H1 (cell line): ENCODE data around the gene AKIRIN2. TPM values are rescaled to one million over a fixed set of nuclear protein-coding genes. Genes with fewer than 3 reads are reported as not detected.

Experiments used
- CTCF ChIA-PET: fragments of 300-600 bp; sonication (Branson Sonifier 250); formaldehyde crosslinking; loops from one replicate; lab custom pipeline; 2021; ENCODE audit not compliant: partially characterized antibody; lab: Charles Lee
- POLR2A ChIA-PET: fragments of 300-600 bp; sonication (Branson Sonifier 250); formaldehyde crosslinking; loops from one replicate; lab custom pipeline; 2021; ENCODE audit warnings: inconsistent platforms; ENCODE audit not compliant: partially characterized antibody; lab: Charles Lee
- DNase-seq, 2 experiments: peaks; one replicate each; pipeline versions ENCODE4 v3.0.0 to v3.0.0-alpha.2; 2010 to 2022; ENCODE audit warnings: low spot score in 2 of 2, low read depth in 1 of 2, mixed read lengths in 1 of 2
- FAIRE-seq: peaks from 2 replicates; lab custom pipeline; 2011; peaks lifted over from hg19 to GRCh38; lab: Jason Lieb, UNC
- H2AFZ ChIP-seq: 2 replicates; pipeline ENCODE4 v1.8.1; 2012; ENCODE audit warnings: low read length, inconsistent platforms
- H2AK5ac ChIP-seq: 2 replicates; pipeline ENCODE4 v1.6.1; 2013; ENCODE audit warnings: low read depth, low read length
- H2BK120ac ChIP-seq: replicated peaks from 2 replicates; pipeline ENCODE3; 2013; ENCODE audit warnings: low read depth, low read length, inconsistent platforms
- H2BK12ac ChIP-seq: 2 replicates; pipeline ENCODE4 v1.6.1; 2013; ENCODE audit warnings: low read depth, low read length
- H2BK15ac ChIP-seq: 2 replicates; pipeline ENCODE4 v1.6.1; 2013; ENCODE audit warnings: low read length
- H2BK20ac ChIP-seq: 2 replicates; pipeline ENCODE4 v1.6.1; 2013; ENCODE audit warnings: low read length
- H2BK5ac ChIP-seq: 2 replicates; pipeline ENCODE4 v1.6.1; 2013; ENCODE audit warnings: low read depth, low read length
- H3K14ac ChIP-seq: 2 replicates; pipeline ENCODE4 v1.6.1; 2013; ENCODE audit warnings: inconsistent platforms; ENCODE audit not compliant: insufficient read length
- H3K18ac ChIP-seq: 2 replicates; pipeline ENCODE4 v1.6.1; 2013; ENCODE audit warnings: low read length; ENCODE audit errors: extremely low read depth
- H3K23ac ChIP-seq: 2 replicates; pipeline ENCODE4 v1.6.1; 2013; ENCODE audit warnings: inconsistent platforms; ENCODE audit not compliant: insufficient read length
- H3K23me2 ChIP-seq: 2 replicates; pipeline ENCODE4 v1.6.1; 2013; ENCODE audit warnings: low read depth, low read length
- H3K27ac ChIP-seq: 2 replicates; pipeline ENCODE4 v1.6.1; 2011; ENCODE audit warnings: low read depth, low read length, inconsistent platforms
- H3K27me3 ChIP-seq, 4 experiments: replicated peaks in 1 of 4; 1 replicate in 1 of 4; 2 replicates in 3 of 4; pipeline versions ENCODE4 v1.6.1 to v1.8.1; 2011 to 2013; ENCODE audit warnings: low read length in 3 of 4, mild to moderate bottlenecking in 3 of 4, inconsistent platforms in 2 of 4, mixed read lengths in 2 of 4, moderate library complexity in 1 of 4; ENCODE audit not compliant: control insufficient read depth in 3 of 4, insufficient read depth in 3 of 4; ENCODE audit errors: extremely low read depth in 1 of 4
- H3K36me3 ChIP-seq, 4 experiments: 2 replicates each; pipeline versions ENCODE4 v1.6.1 to v1.8.1; 2011 to 2013; ENCODE audit warnings: mild to moderate bottlenecking in 4 of 4, low read length in 3 of 4, moderate library complexity in 2 of 4, control low read depth in 1 of 4, inconsistent platforms in 1 of 4; ENCODE audit not compliant: insufficient read depth in 4 of 4, control insufficient read depth in 2 of 4
- H3K4ac ChIP-seq: replicated peaks from 2 replicates; pipeline ENCODE3; 2013; ENCODE audit warnings: low read length, low read depth, mixed read lengths, inconsistent platforms; ENCODE audit not compliant: insufficient read length
- H3K4me1 ChIP-seq, 4 experiments: replicated peaks in 1 of 4; 1 replicate in 1 of 4; 2 replicates in 3 of 4; pipeline versions ENCODE4 v1.6.1 to v1.8.1; 2011 to 2013; ENCODE audit warnings: low read length in 3 of 4, inconsistent platforms in 2 of 4, mixed read lengths in 1 of 4; ENCODE audit not compliant: insufficient read depth in 4 of 4, control insufficient read depth in 3 of 4
- H3K4me2 ChIP-seq, 2 experiments: 2 replicates each; pipeline versions ENCODE4 v1.6.1 to v1.8.1; 2011 to 2013; ENCODE audit warnings: low read depth in 2 of 2, low read length in 2 of 2, control low read depth in 1 of 2, inconsistent platforms in 1 of 2, mild to moderate bottlenecking in 1 of 2; ENCODE audit not compliant: insufficient read depth in 1 of 2
- H3K4me3 ChIP-seq, 4 experiments: fragments of 200-600, 300-600 bp in 1 of 4; sonication (generic), shearing (Covaris generic), sonication (Bioruptor Twin) in 1 of 4; 2 replicates each; pipeline versions ENCODE4 v1.5.1 to v1.8.1; 2011 to 2016; ENCODE audit warnings: low read length in 4 of 4, low read depth in 3 of 4, control low read depth in 2 of 4, inconsistent platforms in 2 of 4, mild to moderate bottlenecking in 2 of 4, mixed read lengths in 1 of 4, moderate library complexity in 1 of 4; ENCODE audit not compliant: insufficient read depth in 2 of 4; ENCODE audit errors: extremely low read depth in 1 of 4
- H3K56ac ChIP-seq: replicated peaks from 2 replicates; pipeline ENCODE3; 2013; ENCODE audit warnings: low read depth, mild to moderate bottlenecking, mixed read lengths, low read length, inconsistent platforms; ENCODE audit not compliant: insufficient read length
- H3K79me1 ChIP-seq: 2 replicates; pipeline ENCODE4 v1.6.1; 2013; ENCODE audit warnings: low read depth, low read length, control low read depth
- H3K79me2 ChIP-seq, 2 experiments: 2 replicates each; pipeline versions ENCODE4 v1.6.1 to v1.8.1; 2012 to 2013; ENCODE audit warnings: low read length in 2 of 2, mild to moderate bottlenecking in 2 of 2, inconsistent platforms in 1 of 2; ENCODE audit not compliant: insufficient read depth in 2 of 2, control insufficient read depth in 1 of 2
- H3K9ac ChIP-seq, 4 experiments: replicated peaks in 1 of 4; 1 replicate in 1 of 4; 2 replicates in 3 of 4; pipeline versions ENCODE4 v1.6.1 to v1.8.1; 2011 to 2013; ENCODE audit warnings: low read depth in 3 of 4, low read length in 3 of 4, control low read depth in 2 of 4, mild to moderate bottlenecking in 2 of 4, moderate library complexity in 2 of 4, inconsistent platforms in 1 of 4; ENCODE audit errors: extremely low read depth in 1 of 4
- H3K9me3 ChIP-seq, 2 experiments: 2 replicates each; pipeline versions ENCODE4 v1.6.1 to v1.8.1; 2012 to 2013; ENCODE audit warnings: mild to moderate bottlenecking in 2 of 2, moderate library complexity in 2 of 2, control low read depth in 1 of 2, inconsistent platforms in 1 of 2, low read depth in 1 of 2, low read length in 1 of 2, mixed read lengths in 1 of 2; ENCODE audit not compliant: insufficient read depth in 2 of 2
- H4K20me1 ChIP-seq, 2 experiments: replicated peaks in 1 of 2; 2 replicates each; pipeline versions ENCODE3 to v1.8.1; 2011 to 2013; ENCODE audit warnings: inconsistent platforms in 2 of 2, low read length in 2 of 2, mild to moderate bottlenecking in 1 of 2; ENCODE audit not compliant: insufficient read depth in 2 of 2, control insufficient read depth in 1 of 2
- H4K5ac ChIP-seq: 2 replicates; pipeline ENCODE4 v1.6.1; 2013; ENCODE audit warnings: low read length, low read depth, mixed read lengths, inconsistent platforms; ENCODE audit not compliant: insufficient read length
- H4K8ac ChIP-seq: 2 replicates; pipeline ENCODE4 v1.8.0; 2013; ENCODE audit warnings: mild to moderate bottlenecking, moderate library complexity, low read length, inconsistent platforms; ENCODE audit not compliant: insufficient read depth; ENCODE audit errors: extremely low read depth
- H4K91ac ChIP-seq: replicated peaks from 2 replicates; pipeline ENCODE3; 2013; ENCODE audit warnings: low read length, mixed read lengths, inconsistent platforms; ENCODE audit not compliant: insufficient read length
- CBX8 ChIP-seq: fragments of 300-800, 300-1000 bp; sonication (generic); IDR thresholded peaks from 2 replicates; pipeline ENCODE4 v1.7.1; 2016; ENCODE audit warnings: low read depth, low read length, borderline replicate concordance
- CEBPB ChIP-seq: IDR thresholded peaks from 2 replicates; pipeline ENCODE4 v1.6.1; 2012; ENCODE audit warnings: low read depth, low read length
- CTBP2 ChIP-seq: IDR thresholded peaks from 2 replicates; pipeline ENCODE4 v1.7.0; 2011; ENCODE audit warnings: borderline replicate concordance, mild to moderate bottlenecking, moderate library complexity, mixed read lengths, low read length; ENCODE audit not compliant: insufficient read depth, insufficient read length
- JUN ChIP-seq: IDR thresholded peaks from 2 replicates; pipeline ENCODE4 v1.6.1; 2011; ENCODE audit warnings: low read depth, mild to moderate bottlenecking, improper control_type of control experiment, low read length
- KDM4A ChIP-seq: IDR thresholded peaks from one replicate; pipeline ENCODE4 v1.7.1; 2012; ENCODE audit warnings: low read depth, mild to moderate bottlenecking, moderate library complexity, low read length, inconsistent platforms; ENCODE audit not compliant: severe bottlenecking
- PHF8 ChIP-seq: fragments of 200-600 bp; sonication (generic); conservative IDR thresholded peaks from 2 replicates; pipeline ENCODE4 v1.7.1; 2012; ENCODE audit warnings: low read depth, mild to moderate bottlenecking, inconsistent platforms, low read length, moderate library complexity
- SAP30 ChIP-seq: fragments of 300-600 bp; sonication (generic); IDR thresholded peaks from 2 replicates; pipeline ENCODE4 v1.7.1; 2012; ENCODE audit warnings: low read length, moderate library complexity, mild to moderate bottlenecking, inconsistent platforms; ENCODE audit not compliant: insufficient read depth, insufficient replicate concordance
- TCF12 ChIP-seq: IDR thresholded peaks from 2 replicates; pipeline ENCODE4 v1.6.1; 2011; ENCODE audit warnings: low read depth, mild to moderate bottlenecking, low read length
- ZNF274 ChIP-seq: IDR thresholded peaks from 2 replicates; pipeline ENCODE4 v1.7.0; 2012; ENCODE audit warnings: low read length, borderline replicate concordance; ENCODE audit errors: extremely low read depth
- WGBS, 2 experiments: shearing (Covaris generic) in 1 of 2; methylation state at CpG; one replicate each; pipeline versions ENCODE4 v1.1.6 to v1.1.7; 2013 to 2015; ENCODE audit warnings: low lambda C conversion rate in 2 of 2, mixed read lengths in 2 of 2, inconsistent platforms in 1 of 2, low coverage in 1 of 2, missing lambda C conversion rate in 1 of 2; ENCODE audit not compliant: insufficient replicate concordance in 2 of 2, insufficient coverage in 1 of 2, insufficient read length in 1 of 2; ENCODE audit errors: extremely low coverage in 1 of 2, missing lambda C conversion rate in 1 of 2; 5-methylcytosine and 5-hydroxymethylcytosine counted together
- polyA plus RNA-seq, 7 experiments: library from polyadenylated mRNA; depleted of rRNA in 3 of 7; stranded (reverse) in 5 of 7; unstranded in 2 of 7; fragments of >200 nt in 5 of 7; fragments of 200-250 nt in 2 of 7; gene quantifications; 1 replicate in 5 of 7; 2 replicates in 1 of 7; 4 replicates in 1 of 7; pipeline versions ENCODE4 v1.2.1 to v1.2.3, GENCODE V29; 2011 to 2013; ENCODE audit warnings: missing spikeins in 2 of 7, mixed read lengths in 2 of 7
- total RNA-seq: library from RNA; stranded (reverse); fragmentation: NEBNext Ultra II Directional; extraction: Animal tissue kit (Norgen Biotek cat#: 25700); gene quantifications from 2 replicates; pipeline ENCODE4 v1.2.1, GENCODE V29; 2021
- TF ChIP-seq, protein P1 (sequence below): IDR thresholded peaks from 2 replicates; pipeline ENCODE4 v1.6.1; 2012; ENCODE audit warnings: low read length, inconsistent platforms

Gene AKIRIN2
- total and polyA plus RNA-seq, 2 of the 8 experiments (the other 6 are each of a cell fraction or from before 2014, with no cell fraction given): 35.6 to 75.3 TPM

DNA sequence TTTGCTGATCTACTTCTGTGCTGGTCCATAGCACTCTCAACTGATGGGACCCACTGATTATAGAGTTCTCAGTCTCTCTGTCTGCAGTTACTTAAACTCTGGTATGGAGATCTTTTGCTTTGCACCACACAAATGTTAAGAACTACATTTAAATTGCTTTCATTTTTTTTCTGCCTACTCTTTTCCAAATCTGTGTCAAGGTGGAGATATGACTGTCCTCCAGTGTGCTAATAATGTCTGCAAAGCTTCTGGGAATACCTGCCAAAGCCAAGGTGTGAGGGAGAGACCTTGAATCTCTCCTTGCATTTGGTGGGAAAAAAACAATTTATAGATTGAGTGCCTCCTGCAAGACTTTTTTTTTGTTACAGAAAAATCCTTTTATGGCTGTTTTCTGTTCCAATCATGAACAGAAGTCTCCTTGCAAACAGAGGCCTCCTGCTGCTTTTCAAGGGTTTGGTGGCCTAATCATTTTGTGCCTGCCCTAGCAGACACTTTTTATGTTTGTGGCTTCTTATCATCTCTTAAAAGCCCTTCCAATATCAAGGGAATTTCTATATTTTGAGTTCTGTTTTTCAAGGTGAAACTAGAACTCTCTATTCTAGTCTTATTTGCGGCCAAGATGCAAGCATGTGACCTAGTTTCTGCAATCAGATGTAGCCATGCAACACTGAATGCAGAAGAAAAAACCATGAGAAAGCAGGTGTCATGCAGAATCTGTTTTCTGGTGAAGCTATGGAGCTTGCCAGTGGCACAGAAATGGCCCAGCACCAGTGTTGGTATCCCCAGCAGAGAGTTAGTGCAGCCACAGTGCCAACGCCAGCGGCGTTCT, 23.2 kb upstream of the AKIRIN2 start:
- H2AFZ ChIP-seq: no peak overlapping the region
- no peak overlapping the region; the same call in 1 of the 2 replicates for H4K8ac ChIP-seq
- H2BK12ac ChIP-seq: no peak overlapping the region
- H3K18ac ChIP-seq: no peak overlapping the region
- no peaks in the 10 kb centered on the region for H3K79me2 ChIP-seq
- no peaks in the 10 kb centered on the region for H3K27me3 ChIP-seq
- no peak overlapping the region for H2BK120ac ChIP-seq
- no peak overlapping the region for H2BK15ac ChIP-seq
- no peak overlapping the region for H3K4me3 ChIP-seq
- no peak overlapping the region for H2BK20ac ChIP-seq
- H3K27ac ChIP-seq: no peak overlapping the region
- peaks cover 0 to 5% (median 0%) of the 10 kb centered on the region in 4 experiments; a peak in 3 of 7 replicates for H3K4me1 ChIP-seq
- CTCF ChIA-PET: interaction anchor here (0.6 kb wide), 1 partner anchor 1535 kb away, joined by 3 read pairs; no protein-coding TSS in a partner anchor
- no peaks in the 10 kb centered on the region for H3K23me2 ChIP-seq
- no peak overlapping the region for H4K91ac ChIP-seq
- H3K56ac ChIP-seq: no peak overlapping the region
- no peak overlapping the region for H3K14ac ChIP-seq
- H3K4me2 ChIP-seq: no peak overlapping the region
- H3K4ac ChIP-seq: no peak overlapping the region
- no peaks in the 10 kb centered on the region for H4K20me1 ChIP-seq
- no peak overlapping the region for H4K5ac ChIP-seq
- H3K9ac ChIP-seq: no peak overlapping the region
- H3K79me1 ChIP-seq: no peaks in the 10 kb centered on the region
- H3K23ac ChIP-seq: no peak overlapping the region
- no peak for FAIRE-seq
- H2BK5ac ChIP-seq: no peak overlapping the region
- no peak overlapping the region for H2AK5ac ChIP-seq
- no peaks in the 10 kb centered on the region for H3K36me3 ChIP-seq
- DNase-seq: no peak
- no peaks in the 10 kb centered on the region for H3K9me3 ChIP-seq
- WGBS, 2 experiments: 88% methylated on average over 4 of the region's 4 CpGs; no CpG with 5 or more reads in 1 of the 2 experiments
- POLR2A ChIA-PET: no interaction called here
- TF ChIP-seq SAP30: no peak
- TF ChIP-seq ZNF274: no peak
- no peak for TF ChIP-seq JUN
- no peak for TF ChIP-seq CBX8
- no peak for TF ChIP-seq KDM4A
- TF ChIP-seq PHF8: no peak
- TF ChIP-seq, protein P1, sequence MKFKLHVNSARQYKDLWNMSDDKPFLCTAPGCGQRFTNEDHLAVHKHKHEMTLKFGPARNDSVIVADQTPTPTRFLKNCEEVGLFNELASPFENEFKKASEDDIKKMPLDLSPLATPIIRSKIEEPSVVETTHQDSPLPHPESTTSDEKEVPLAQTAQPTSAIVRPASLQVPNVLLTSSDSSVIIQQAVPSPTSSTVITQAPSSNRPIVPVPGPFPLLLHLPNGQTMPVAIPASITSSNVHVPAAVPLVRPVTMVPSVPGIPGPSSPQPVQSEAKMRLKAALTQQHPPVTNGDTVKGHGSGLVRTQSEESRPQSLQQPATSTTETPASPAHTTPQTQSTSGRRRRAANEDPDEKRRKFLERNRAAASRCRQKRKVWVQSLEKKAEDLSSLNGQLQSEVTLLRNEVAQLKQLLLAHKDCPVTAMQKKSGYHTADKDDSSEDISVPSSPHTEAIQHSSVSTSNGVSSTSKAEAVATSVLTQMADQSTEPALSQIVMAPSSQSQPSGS: no peak
- TF ChIP-seq TCF12: no peak
- no peak for TF ChIP-seq CTBP2
- no peak for TF ChIP-seq CEBPB
